HL-60 (cell line): ENCODE measurements around the gene CPED1.

ENCODE experiments used
- POLR2AphosphoS5 ChIP-seq: IDR thresholded peaks from 2 replicates; pipeline ENCODE4 v1.6.1; 2012; ENCODE audit warnings: low read depth
- TF ChIP-seq, protein P1 (sequence below): IDR thresholded peaks from one replicate; pipeline ENCODE4 v1.5.1; 2011; ENCODE audit warnings: low read length, control low read depth, inconsistent platforms; ENCODE audit not compliant: insufficient read depth
- TF ChIP-seq, protein P2 (sequence below): IDR thresholded peaks from 2 replicates; pipeline ENCODE4 v1.6.1; 2012; ENCODE audit warnings: low read depth; ENCODE audit not compliant: insufficient replicate concordance

DNA sequence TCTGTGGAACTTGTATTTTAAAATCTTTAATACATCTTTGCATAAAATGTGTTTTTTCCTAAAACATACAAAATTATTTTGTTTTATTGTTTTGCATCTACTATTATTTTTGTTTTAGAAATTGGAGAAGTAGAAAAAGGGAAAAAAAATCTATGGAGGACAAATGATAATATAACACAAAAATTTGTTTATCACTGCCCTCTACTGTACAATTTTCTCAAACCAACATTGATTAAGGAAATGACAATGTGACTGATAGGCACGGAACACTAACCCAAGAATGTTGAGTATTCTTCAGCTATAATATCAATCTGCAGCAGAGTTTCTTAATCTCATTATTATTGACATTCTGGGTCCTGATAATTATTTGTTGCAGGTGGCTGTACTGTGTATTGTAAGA, 47.4 kb upstream of the CPED1 start:
- TF ChIP-seq, protein P1, sequence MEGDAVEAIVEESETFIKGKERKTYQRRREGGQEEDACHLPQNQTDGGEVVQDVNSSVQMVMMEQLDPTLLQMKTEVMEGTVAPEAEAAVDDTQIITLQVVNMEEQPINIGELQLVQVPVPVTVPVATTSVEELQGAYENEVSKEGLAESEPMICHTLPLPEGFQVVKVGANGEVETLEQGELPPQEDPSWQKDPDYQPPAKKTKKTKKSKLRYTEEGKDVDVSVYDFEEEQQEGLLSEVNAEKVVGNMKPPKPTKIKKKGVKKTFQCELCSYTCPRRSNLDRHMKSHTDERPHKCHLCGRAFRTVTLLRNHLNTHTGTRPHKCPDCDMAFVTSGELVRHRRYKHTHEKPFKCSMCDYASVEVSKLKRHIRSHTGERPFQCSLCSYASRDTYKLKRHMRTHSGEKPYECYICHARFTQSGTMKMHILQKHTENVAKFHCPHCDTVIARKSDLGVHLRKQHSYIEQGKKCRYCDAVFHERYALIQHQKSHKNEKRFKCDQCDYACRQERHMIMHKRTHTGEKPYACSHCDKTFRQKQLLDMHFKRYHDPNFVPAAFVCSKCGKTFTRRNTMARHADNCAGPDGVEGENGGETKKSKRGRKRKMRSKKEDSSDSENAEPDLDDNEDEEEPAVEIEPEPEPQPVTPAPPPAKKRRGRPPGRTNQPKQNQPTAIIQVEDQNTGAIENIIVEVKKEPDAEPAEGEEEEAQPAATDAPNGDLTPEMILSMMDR = no peak
- TF ChIP-seq, protein P2, sequence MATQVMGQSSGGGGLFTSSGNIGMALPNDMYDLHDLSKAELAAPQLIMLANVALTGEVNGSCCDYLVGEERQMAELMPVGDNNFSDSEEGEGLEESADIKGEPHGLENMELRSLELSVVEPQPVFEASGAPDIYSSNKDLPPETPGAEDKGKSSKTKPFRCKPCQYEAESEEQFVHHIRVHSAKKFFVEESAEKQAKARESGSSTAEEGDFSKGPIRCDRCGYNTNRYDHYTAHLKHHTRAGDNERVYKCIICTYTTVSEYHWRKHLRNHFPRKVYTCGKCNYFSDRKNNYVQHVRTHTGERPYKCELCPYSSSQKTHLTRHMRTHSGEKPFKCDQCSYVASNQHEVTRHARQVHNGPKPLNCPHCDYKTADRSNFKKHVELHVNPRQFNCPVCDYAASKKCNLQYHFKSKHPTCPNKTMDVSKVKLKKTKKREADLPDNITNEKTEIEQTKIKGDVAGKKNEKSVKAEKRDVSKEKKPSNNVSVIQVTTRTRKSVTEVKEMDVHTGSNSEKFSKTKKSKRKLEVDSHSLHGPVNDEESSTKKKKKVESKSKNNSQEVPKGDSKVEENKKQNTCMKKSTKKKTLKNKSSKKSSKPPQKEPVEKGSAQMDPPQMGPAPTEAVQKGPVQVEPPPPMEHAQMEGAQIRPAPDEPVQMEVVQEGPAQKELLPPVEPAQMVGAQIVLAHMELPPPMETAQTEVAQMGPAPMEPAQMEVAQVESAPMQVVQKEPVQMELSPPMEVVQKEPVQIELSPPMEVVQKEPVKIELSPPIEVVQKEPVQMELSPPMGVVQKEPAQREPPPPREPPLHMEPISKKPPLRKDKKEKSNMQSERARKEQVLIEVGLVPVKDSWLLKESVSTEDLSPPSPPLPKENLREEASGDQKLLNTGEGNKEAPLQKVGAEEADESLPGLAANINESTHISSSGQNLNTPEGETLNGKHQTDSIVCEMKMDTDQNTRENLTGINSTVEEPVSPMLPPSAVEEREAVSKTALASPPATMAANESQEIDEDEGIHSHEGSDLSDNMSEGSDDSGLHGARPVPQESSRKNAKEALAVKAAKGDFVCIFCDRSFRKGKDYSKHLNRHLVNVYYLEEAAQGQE = no peak
- no peak for TF ChIP-seq POLR2AphosphoS5
